Amniotic stem cell (primary cell): ENCODE results near the gene EIF2AK2.
"Not testable (repeated sequence)": the region's sequence is repeated elsewhere in the genome, so short reads cannot be mapped to it uniquely, and the experiment has no call there.

Source experiments
- DNase-seq: peaks from one replicate; lab custom pipeline; 2025; lab: John Stamatoyannopoulos, UW

The EIF2AK2 gene

DNA sequence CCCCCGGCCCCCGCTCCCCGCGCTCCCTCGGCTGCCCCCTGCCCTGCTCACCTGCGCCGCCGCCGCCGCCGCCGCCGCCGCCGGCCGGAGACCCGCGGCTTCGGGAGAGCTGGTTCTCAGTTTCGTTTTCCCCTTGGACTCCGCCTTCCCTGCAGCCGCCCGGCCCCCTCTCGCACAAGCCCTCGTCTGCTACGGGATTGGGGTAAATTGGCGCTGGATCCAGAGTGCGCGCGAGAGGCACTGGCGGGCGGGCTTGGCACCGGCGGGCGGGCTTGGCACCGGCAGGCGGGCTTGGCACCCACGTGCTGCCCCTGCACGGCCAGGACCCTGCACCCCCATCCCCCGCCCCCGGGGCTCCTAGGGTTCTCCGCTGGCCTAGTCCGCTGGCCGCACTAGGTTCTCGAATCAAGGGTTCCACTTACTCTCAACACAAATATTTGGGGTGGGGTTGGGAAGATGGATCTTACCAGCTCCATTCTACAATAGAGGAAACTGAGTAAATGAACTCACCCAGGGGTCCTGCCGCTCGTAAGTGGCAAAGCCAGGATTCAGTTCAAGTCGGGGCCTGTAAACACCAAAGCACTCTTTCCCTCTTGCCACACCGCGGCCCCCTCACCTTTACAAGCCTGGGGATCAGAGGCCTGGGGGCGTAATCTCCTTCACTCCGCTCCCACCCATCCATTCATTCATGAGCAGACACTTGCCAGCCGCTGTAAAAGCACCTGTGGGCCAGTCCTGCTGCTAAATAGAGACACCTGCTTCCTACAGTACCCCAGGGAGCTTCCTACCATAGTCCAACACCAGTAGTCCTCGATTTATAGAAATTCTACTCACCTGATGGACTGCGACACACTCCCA lies at the start of gene EIF2AK2:
EIF2AK2 (minus strand) TSS at position 124 of the 858 bp plus-strand sequence. CDS start 9,174 bp downstream, outside the sequence.
- peak; percentile 70 for DNase-seq

- DNase-seq, result no peak
These were observed 49.0 kb upstream of the EIF2AK2 start for GRCh38 chr2:37205689-37206341.

DNA sequence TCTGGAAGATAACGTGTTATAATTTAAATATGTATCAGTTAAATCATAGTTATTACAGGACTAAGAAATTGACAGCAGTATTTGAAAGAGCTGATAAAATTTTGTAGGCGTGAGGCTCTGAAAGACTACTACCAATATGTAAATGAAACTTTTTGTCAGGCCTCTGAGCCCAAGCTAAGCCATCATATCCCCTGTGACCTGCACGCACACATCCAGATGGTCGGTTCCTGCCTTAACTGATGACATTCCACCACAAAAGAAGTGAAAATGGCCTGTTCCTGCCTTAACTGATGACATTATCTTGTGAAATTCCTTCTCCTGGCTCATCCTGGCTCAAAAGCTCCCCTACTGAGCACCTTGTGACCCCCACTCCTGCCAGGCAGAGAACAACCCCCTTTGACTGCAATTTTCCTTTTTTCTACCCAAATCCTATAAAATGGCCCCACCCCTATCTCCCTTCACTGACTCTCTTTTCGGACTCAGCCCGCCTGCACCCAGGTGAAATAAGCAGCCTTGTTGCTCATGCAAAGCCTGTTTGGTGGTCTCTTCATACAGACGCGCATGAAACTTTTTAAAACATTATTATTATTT lies 48.4 kb upstream of the EIF2AK2 start:
- DNase-seq, result not testable (repeated sequence)

DNA sequence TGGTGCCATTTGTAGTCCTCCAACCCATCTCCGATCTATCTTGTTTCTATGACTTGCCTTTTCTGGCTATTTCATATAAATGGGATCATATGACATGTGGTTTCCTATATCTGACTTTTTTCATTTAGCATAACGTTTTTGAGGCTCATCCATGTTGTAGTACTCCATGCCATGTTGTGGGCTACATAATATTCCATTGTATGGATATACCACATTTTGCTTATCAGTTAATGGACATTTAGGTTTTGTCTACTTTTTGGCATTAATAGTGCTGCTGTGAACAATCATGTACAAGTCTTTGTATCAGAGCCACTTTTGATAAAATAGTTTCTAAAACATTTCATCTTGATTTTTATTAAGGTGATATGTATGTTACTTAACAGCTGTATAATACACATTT lies 46.9 kb upstream of the EIF2AK2 start:
- no peak for DNase-seq

GRCh38 chr2:37201766-37202165 lies 45.0 kb upstream of the EIF2AK2 start:
- DNase-seq, result no peak

GRCh38 chr2:37201208-37201607 lies 44.4 kb upstream of the EIF2AK2 start:
- no peak for DNase-seq

DNA sequence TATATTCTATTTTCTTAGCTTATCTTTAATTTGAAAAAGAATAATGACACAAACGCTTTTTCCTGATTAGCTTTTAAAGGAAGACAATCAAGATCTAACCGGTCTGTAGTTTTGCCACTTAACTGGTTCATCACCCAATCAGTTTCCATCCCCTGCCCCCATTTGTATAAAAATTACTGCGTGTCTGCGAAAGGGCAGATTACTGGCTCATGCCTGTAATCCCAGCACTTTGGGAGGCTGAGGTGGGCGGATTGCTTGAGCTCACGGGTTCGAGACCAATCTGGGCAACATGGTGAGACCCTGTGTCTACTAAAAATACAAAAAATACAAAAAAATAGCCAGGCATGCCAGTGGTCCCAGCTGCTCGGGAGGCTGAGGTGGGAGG lies 41.9 kb upstream of the EIF2AK2 start:
- no peak for DNase-seq

- peak; percentile 44 for DNase-seq
These were observed 39.8 kb upstream of the EIF2AK2 start, which contains the start of gene CEBPZOS for GRCh38 chr2:37196320-37197195. TSS of gene CEBPZOS (plus strand) at chr2:37196496. CDS start at chr2:37199705, 3,209 bp downstream.

GRCh38 chr2:37195862-37196319 lies 39.1 kb upstream of the EIF2AK2 start:
- DNase-seq, result not testable (repeated sequence)

DNA sequence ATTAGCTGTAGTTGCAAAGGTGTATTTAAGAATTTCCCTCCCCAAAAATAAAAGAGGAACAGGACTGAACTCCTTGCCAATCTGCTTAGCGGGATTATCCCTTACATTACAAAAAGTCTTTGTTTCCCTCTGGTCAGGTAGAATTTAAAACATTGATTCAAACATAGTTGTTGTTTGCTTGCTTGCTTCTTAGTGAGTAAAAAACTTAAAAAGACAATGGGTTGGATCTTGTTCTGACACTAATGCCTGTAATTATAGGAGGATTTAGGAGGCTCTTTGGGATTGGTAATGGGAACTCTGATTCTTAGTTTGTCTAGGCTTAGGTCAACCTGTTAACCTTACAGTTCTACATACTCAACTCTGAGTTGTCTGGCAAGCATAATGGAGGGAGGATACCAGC lies 35.8 kb upstream of the EIF2AK2 start:
- no peak for DNase-seq

- DNase-seq, result no peak
These were observed 35.0 kb upstream of the EIF2AK2 start for GRCh38 chr2:37191747-37192146.

DNA sequence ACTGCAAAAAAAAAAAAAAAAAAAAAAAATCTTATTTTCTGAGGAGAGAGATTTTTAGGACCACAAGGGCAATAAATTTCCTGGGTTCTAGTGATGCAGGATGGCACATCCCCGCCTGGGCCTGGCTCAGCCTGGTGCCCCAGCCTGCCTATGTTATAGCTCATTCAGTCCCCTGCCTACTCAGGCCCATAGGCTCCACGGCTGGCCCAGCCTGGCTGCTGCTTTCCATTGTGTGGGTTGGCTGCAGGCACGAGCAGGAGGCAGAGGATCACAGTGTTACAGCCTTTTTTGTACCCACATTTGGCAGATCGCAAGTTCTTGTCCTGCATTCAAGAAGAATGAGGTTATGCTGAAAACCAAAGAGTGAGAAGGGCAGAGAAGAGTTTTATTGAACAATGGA lies 34.5 kb upstream of the EIF2AK2 start:
- no peak for DNase-seq

- DNase-seq, result no peak
These were observed 33.5 kb upstream of the EIF2AK2 start for GRCh38 chr2:37190290-37190689.

DNA sequence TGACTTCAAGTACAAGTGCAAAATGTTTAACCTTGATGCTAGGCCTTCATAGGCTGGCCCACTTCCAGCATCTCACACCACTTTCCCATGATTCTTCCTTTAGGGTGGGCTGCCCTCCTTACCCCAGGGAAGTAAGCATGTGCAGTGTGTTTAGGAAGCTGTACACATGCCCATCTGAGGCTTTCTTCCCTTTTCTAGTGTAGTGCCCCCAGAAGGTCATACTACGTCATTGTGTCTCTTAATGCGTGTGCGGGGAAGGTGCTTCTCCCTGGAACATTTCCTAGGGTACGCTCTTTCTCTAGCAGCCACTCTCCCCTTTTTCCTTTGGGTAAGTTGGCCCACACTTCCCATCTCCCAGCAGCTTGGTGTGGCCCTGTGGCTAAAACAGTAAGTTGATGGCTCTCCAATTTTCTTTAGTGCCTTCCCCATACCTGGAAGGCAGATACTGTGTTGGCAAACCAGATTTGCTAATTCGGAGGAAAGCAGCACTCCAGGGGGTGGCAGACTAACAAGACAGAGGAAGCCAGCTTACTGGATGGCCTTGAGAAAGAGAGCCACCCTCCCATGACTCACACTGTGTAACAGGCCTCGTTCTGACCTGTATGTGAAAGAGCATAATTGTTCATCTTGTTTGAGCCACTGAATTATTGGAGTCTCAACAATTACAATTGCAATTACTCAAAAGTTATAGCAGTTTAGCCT lies 32.8 kb upstream of the EIF2AK2 start:
- peak; percentile 46 for DNase-seq

DNA sequence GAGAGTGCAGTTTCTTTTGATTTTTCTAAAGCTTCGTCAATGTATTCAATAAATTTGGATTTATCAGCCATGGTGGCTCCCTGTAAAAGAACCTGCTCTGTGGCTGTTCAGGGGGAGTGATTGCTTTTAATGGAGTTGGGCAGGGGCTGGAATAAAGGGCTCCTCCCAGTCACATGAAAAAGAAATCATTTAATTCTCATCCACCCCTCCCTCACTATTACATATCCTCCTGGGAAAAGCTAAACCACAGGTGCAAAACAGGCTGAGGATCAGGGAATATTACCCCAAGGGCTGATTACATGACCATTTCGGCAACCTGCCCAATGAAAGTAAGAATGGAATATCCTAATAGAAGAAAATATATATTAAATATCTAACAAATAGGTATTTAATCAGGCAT lies 31.8 kb upstream of the EIF2AK2 start, which contains the start of gene SULT6B1:
SULT6B1 (minus strand) TSS at position 101 of the 400 bp plus-strand sequence; CDS start at position 71, 30 bp downstream.
- DNase-seq, result no peak

GRCh38 chr2:37181726-37182684 lies 25.2 kb upstream of the EIF2AK2 start:
- no peak for DNase-seq

- DNase-seq, result no peak
These were observed 23.9 kb upstream of the EIF2AK2 start for GRCh38 chr2:37180640-37181039.

- DNase-seq, result no peak
These were observed 23.3 kb upstream of the EIF2AK2 start for GRCh38 chr2:37180006-37180639.

GRCh38 chr2:37173741-37174140 lies 17.0 kb upstream of the EIF2AK2 start:
- DNase-seq, result no peak
